Chondrocyte (in vitro differentiated cells): ENCODE results near the gene CCDC57. TPM values are rescaled to one million over a fixed set of nuclear protein-coding genes. Genes with fewer than 3 reads are reported as not detected.
A peak's percentile ranks its signal among the peaks of the same experiment; 100 is the strongest.

Experiments
- DNase-seq: peaks from one replicate; pipeline ENCODE4 v3.0.0; 2021; ENCODE audit warnings: mixed read lengths, low spot score
- H3K27ac Mint-ChIP-seq: one replicate; pipeline ENCODE4 v1.8.0; 2021; ENCODE audit warnings: mild to moderate bottlenecking, moderate library complexity, mixed read lengths; ENCODE audit not compliant: unreplicated experiment
- H3K27me3 Mint-ChIP-seq: 2 replicates; pipeline ENCODE4 v1.8.0; 2021; ENCODE audit warnings: low read depth, mixed read lengths
- H3K36me3 Mint-ChIP-seq: 2 replicates; pipeline ENCODE4 v1.8.0; 2021; ENCODE audit warnings: low read depth, mixed read lengths
- H3K4me1 Mint-ChIP-seq: 2 replicates; pipeline ENCODE4 v1.8.0; 2021; ENCODE audit warnings: low read depth, mild to moderate bottlenecking, mixed read lengths
- H3K4me3 Mint-ChIP-seq: one replicate; pipeline ENCODE4 v1.8.0; 2021; ENCODE audit warnings: mild to moderate bottlenecking, moderate library complexity, mixed read lengths; ENCODE audit not compliant: unreplicated experiment
- H3K9me3 Mint-ChIP-seq: 2 replicates; pipeline ENCODE4 v1.8.0; 2021; ENCODE audit warnings: low read depth, mixed read lengths
- total RNA-seq: library from RNA; stranded (reverse); gene quantifications from 3 replicates; pipeline ENCODE4 v1.2.1, GENCODE V29; 2021
- TF ChIP-seq, protein P1 (sequence below): fragments of 200-600 bp; sonication (generic); IDR thresholded peaks from 2 replicates; pipeline ENCODE4 v1.5.0; 2021; ENCODE audit warnings: antibody characterized with exemption, mild to moderate bottlenecking, moderate library complexity

Gene CCDC57
- total RNA-seq, 1 donor from 2014 or later, result 23.5 TPM

DNA sequence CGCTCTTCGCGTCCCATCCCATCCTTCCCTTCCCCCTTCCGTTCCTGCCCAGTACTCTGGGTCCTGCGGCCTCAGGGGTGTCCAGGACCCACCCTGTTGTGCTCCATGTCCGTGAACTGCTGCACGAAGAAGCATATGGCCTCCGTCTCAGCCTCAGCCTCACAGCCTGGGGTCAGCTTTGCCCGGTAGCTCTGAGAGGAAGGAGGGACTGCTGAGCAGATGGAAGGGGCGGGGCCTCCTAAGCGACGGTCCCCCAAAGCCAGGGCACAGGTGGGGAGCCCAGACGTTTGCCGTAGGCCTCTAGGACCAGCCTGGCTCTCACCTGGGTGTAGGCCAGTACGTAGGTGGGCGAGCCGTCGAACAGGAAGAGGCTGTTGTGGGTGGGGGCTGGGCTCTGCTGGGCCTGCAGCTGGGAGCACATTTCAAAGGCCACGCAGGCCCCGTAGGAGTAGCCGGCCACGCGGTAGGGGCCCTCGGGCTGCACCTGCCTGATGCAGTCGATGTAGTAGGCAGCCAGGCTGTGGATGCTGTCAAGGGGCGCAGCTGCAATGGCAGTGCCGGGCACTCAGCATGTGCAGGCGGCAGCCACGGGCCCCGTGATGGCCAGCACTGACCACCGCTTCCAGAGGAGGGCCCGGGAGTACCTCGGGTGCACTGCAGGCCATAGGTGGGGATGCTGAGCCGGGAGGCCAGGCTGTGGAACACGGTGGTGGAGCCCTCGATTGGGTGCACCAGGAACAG lies 132.4 kb downstream of the CCDC57 start:
- Mint-ChIP-seq H3K4me1 (no peaks in the 10 kb centered on the region), H3K27me3 (no peaks in the 10 kb centered on the region), H3K9me3 (no peaks in the 10 kb centered on the region), H3K27ac (no peak overlapping the region), H3K36me3 (peaks cover 16% of the 10 kb centered on the region), H3K4me3 (no peak overlapping the region)
- DNase-seq, result no peak
- TF ChIP-seq, protein P1, sequence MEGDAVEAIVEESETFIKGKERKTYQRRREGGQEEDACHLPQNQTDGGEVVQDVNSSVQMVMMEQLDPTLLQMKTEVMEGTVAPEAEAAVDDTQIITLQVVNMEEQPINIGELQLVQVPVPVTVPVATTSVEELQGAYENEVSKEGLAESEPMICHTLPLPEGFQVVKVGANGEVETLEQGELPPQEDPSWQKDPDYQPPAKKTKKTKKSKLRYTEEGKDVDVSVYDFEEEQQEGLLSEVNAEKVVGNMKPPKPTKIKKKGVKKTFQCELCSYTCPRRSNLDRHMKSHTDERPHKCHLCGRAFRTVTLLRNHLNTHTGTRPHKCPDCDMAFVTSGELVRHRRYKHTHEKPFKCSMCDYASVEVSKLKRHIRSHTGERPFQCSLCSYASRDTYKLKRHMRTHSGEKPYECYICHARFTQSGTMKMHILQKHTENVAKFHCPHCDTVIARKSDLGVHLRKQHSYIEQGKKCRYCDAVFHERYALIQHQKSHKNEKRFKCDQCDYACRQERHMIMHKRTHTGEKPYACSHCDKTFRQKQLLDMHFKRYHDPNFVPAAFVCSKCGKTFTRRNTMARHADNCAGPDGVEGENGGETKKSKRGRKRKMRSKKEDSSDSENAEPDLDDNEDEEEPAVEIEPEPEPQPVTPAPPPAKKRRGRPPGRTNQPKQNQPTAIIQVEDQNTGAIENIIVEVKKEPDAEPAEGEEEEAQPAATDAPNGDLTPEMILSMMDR, result no peak

DNA sequence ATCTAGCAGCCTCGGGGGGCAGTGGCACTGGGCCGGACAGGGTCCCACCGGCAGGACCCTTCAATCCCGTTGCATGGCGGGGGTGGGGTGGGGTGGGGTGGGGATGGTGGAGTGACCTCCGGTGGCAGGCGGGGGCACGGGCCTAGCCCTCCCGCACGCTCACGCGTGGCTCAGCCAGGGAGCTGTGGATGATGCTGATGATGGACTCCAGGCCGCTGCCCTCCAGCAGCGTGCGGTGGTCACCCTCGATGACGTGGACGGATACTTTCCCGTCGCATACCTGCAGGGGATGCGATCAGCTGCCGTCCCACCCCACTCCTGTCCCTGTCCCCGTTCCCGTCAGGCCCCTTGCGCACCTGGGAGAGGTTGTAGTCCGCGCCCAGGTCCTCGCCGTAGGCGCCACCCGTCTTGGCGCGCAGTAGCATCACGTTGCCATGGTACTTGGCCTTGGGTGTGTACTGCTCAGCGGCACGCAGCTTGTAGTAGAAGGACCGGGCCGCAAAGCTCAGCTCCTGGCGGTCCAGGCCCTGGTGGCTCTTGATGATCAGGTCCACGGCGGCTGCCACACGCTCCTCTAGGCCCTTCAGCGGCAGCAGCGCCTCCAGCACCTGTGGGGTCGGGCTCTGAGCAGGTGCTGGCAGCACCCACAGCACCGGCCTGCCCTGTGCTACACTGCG lies 133.5 kb downstream of the CCDC57 start:
- H3K4me3 Mint-ChIP-seq, result no peak overlapping the region
- DNase-seq, result no peak
- H3K27ac Mint-ChIP-seq, result no peak overlapping the region

DNA sequence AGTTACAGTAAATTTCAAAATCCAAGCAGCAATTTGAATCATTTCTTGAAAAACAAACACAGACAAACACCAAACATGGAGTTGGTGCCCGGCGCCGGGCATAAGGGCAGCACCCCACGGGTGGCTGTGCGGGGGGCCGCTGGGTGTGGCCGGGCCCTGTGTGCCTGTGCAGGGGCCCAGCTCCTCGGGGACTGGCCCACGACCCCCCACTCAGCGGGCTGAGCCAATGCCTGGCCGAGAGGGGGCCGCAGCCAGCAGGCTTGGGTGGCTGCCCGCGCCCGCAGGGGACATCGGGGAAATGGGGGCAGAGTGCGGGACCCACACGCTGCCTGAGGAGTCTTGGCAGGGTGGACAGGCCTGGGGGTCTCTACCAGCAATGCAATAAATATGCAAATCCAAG lies 134.2 kb downstream of the CCDC57 start:
- H3K4me3 Mint-ChIP-seq, result no peak overlapping the region
- TF ChIP-seq, protein P1, result no peak
- no peak overlapping the region for H3K27ac Mint-ChIP-seq
- no peaks in the 10 kb centered on the region for H3K4me1 Mint-ChIP-seq
- no peaks in the 10 kb centered on the region for H3K9me3 Mint-ChIP-seq
- H3K36me3 Mint-ChIP-seq, result peaks cover 11% of the 10 kb centered on the region
- H3K27me3 Mint-ChIP-seq, result no peaks in the 10 kb centered on the region
- no peak for DNase-seq

More for the DNA sequence above, 133.5 kb downstream of the CCDC57 start:
- Mint-ChIP-seq H3K4me1 (no peaks in the 10 kb centered on the region), H3K27me3 (no peaks in the 10 kb centered on the region), H3K9me3 (no peaks in the 10 kb centered on the region), H3K36me3 (peaks cover 13% of the 10 kb centered on the region)
- TF ChIP-seq, protein P1, result no peak

DNA sequence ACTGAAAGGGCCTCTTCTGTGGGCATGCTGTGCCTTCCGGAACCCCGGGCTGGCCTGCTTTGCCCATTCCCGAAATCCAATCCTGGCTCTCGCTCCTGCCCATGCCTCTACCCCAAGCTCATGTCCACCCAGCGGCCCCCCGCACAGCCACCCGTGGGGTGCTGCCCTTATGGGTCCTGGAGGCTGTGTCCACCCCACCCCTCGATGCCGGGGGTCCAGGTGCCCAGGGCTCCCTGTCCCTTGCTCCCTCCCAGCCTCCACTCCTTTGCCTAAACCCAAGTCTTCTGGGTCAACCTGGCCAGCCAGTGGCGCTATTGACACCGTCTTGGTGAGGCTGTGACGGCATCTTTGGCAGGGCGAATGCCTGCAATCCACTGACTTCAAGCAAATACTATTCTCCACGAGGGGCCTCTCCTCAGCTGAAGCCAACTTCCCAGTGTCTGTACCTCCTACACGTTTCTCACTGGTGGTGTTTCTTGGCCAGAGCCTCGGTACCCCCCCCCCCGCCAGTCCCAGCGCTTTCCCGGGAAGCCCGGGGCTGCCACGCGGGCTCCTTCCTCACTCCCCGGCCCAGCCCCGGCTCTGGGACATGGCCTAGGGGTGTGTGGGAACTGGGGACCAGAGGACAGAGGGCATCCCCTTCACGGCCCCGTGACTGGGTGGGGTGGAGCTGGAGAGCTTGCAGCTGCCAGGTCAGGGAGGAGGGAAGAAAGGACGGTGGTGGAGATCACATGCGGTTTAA lies 134.9 kb downstream of the CCDC57 start:
- Mint-ChIP-seq H3K9me3 (no peaks in the 10 kb centered on the region), H3K27me3 (no peaks in the 10 kb centered on the region), H3K27ac (peak overlapping the region; percentile 57), H3K4me3 (no peak overlapping the region), H3K36me3 (peaks cover 11% of the 10 kb centered on the region), H3K4me1 (no peaks in the 10 kb centered on the region)
- DNase-seq, result no peak
- TF ChIP-seq, protein P1, result no peak
